SK-N-DZ (cell line): ENCODE data around the gene STAG2.
"Not testable (repeated sequence)": the region's sequence is repeated elsewhere in the genome, so short reads cannot be mapped to it uniquely, and the experiment has no call there.

Source experiments
- DNase-seq: peaks from one replicate; pipeline ENCODE4 v3.0.0-alpha.2; 2015; ENCODE audit warnings: low spot score

The STAG2 gene

DNA sequence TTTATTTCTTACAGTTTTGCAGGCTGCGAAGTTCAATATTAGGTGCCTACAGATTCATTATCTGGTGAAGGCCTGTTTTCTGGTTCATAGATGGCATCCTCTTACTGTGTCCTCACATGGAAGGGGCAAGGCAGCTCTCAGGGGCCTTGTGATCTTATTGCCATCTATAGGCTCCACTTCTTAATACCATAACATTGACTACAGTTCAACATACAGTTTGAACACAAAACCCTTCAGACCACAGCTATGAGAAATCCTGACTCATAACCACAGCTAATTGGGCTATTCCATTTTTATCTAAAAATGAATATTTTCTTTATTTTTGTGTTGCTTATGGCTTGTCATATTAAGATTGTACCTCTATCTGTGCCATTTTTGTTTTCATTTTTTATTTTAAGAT is 72.3 kb downstream of the STAG2 start:
- no peak for DNase-seq

DNA sequence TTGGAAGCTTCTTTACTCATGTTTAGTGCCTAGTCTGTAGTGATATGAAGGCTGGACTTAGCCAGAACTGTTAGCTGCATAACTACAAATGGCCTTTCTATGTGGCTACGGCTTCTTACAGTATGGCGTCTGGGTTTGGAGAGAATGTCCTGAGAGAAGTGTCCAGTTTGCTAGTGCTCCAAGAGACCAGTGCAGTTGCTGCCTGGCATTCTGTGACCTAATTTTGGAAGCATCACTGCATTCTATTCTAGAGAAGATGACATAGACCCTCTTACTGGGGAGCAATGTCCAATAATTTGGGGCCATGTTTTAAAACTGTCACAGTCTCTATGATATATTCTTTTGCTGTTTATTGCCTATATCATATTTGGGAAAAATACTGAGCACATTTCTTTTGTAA is 74.2 kb downstream of the STAG2 start:
- DNase-seq, result no peak

DNA sequence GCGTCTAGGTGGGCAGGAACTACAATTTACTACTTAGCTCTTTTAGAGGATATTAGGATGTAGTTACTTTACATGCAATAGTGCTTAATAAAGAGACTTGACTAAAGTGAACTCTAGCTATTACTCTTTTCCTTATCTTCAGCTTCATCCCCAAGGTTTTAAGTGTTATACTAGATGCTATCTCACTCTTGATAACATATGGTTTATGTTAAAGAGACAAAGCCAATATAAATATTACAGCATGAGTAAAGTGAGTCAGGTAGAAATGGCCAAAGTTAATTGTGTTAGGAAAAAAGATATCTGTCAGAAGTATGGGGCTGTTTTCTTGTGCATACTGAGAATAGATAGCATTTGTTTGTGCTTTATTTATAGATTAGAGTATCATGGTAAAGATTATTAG is 80.5 kb downstream of the STAG2 start:
- DNase-seq, result peak; percentile 11

DNA sequence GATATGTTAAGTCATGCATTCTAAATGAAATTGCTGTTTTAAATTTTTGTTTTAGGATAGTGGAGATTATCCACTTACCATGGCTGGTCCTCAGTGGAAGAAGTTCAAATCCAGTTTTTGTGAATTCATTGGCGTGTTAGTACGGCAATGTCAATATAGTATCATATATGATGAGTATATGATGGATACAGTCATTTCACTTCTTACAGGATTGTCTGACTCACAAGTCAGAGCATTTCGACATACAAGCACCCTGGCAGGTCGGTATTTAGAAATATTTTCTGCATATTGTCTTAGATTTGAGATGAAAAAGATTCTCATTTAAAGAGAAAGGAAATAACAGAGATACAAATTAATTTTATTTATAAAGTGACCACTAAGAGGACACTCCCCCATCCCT is 83.6 kb downstream of the STAG2 start:
- DNase-seq, result no peak

DNA sequence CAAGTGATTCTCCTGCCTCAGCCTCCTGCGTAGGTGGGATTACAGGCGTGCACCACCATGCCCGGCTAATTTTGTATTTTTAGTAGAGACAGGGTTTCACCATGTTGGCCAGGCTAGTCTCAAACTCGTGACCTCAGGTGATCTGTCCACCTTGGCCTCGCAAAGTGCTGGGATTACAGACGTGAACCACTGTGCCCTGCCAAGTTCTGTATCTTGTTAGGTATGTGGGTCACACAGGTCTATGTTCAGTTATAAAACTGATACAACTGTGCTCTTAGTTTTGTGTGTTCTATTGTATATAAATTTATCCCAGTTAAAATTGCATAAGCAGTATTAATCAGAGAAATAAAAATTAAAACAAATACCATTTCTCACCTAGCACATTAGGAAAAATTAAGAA is 122.9 kb downstream of the STAG2 start:
- DNase-seq, result not testable (repeated sequence)

DNA sequence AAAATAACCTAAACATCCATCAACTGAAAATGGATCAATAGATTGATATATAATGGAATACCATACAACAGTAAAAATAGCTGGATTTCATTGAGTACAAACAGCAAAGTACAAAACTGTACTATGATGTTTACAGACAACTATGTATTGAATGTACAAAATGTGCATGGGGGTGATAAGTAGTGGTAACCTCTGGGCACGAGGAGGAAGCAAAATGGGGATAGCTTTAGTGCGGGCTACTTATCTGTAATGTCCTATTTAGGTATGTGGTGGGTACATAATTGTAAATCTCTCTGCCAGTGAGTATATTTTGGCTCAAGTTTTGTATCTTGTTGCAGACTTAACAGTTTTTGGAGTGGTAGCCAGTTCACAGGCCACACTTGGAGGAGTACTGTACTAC is 123.6 kb downstream of the STAG2 start:
- no peak for DNase-seq

DNA sequence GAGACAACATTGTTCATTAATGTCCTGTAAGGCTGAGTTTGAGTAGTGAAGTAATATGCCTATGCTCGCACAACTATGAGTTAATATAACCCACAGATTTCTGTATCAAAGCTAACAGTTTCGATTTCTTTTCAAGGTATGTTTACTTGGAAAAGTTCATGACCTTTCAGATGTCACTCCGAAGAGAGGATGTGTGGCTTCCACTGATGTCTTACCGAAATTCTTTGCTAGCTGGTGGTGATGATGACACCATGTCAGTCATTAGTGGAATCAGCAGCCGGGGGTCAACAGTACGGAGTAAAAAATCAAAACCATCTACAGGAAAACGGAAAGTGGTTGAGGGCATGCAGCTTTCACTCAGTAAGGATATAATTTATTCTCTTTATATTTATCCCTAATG is 124.9 kb downstream of the STAG2 start:
- no peak for DNase-seq

DNA sequence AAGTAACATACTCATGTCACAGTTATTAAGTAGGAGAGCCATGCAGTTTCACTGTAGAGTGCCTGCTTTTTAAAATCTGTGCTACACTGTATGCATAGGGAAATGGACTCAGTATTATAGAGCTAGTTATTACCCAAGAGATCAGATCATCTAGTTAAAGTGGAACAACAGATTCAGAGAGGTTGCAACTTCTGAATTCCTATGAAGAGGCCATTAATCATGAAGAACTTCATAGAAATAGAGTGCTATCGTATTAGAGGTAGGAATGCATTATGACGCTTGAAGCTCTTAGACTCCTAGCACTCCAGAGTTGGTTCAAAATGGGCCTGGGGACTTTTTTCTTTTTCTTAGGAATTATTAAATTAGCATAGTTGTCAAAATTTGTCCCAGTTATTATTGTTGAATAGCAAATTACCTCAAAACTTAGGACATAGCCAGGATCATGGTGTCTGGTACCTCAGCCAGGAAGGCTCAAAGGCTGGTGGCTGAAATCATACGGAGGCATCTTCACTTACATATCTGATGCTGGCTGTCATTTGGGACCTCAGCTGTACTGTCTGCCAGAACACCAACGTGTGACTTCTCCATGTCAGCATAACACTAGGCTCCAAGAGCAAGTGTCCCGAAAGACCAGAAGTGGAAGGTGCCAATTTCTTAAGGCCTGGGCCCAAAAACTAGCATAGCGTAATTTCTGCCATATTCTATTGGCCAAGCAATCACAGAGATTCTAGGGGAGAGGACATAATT is 125.7 kb downstream of the STAG2 start:
- DNase-seq, result no peak

DNA sequence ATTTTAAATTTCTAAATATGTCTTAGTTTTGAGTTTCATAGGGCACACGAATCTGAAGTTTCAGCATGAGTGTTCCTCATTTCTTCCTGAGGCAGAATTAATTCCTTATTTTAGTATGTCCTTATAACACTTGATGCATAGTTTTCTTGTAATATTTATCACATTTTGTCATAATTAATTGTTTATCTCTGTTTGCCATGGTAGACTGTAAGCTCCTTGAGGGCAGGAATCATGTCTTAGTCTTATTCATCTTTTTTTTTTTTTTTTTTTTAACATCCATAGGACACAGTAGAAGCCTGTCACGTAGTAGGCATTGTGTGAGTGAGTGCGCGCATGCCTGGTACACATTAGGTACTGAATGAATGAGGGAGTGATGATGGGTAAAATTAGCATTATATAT is 131.7 kb downstream of the STAG2 start:
- DNase-seq, result no peak

DNA sequence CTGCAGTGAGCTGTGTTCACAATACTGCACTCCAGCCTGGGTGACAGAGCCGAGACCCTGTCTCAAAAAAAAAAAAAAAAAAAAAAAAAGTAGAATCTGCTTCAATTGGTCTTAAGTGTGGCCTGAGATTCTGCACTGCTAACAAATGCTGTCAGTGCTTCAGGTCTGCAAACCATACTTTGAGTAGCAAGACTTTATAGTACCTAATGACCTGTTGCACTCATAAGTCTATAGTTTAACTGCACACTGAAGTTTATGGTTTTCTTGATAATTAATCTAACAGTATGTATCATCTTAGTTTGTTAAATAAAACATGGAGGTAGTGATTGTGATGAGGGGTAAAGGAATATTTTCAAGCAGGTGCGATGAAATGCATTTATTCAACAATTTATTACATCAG is 135.6 kb downstream of the STAG2 start:
- no peak for DNase-seq

DNA sequence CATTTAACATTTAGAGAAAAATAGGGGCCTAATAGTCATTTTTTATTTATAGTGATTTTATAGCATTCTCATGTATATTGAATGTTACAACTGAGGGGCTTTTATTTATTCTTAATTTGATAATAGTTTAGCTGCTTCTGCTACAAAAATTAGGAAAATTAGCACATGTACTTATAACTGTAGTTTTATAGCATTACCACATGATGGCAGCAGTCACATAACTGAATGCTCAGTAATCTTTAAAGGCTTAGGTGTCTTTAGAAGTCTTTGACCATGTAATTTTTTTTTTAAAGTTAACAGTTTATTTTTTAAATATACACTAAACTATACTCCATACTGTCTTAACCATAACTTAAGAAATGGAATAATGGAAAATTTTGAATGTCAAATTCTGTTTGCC is 136.6 kb downstream of the STAG2 start:
- peak; percentile 3 for DNase-seq

DNA sequence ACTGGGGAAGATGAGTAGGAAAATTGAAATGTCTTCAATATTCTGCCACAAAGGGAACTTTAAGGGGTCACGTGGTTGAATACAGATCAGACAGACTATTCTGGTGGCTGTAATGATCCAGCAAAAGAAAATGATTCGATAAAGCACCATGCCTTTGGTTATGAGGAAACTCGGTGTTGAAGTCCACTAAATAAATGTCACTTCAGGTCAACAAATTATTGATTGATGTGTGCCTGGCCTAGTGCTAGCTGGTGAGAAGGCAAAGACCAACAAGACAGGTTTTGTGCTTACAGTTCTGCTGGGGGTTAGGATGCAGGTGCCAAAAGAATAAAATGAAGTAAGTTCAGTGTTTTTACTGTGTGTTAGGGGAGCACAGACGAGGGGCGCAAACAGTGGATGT is 142.5 kb downstream of the STAG2 start:
- no peak for DNase-seq

DNA sequence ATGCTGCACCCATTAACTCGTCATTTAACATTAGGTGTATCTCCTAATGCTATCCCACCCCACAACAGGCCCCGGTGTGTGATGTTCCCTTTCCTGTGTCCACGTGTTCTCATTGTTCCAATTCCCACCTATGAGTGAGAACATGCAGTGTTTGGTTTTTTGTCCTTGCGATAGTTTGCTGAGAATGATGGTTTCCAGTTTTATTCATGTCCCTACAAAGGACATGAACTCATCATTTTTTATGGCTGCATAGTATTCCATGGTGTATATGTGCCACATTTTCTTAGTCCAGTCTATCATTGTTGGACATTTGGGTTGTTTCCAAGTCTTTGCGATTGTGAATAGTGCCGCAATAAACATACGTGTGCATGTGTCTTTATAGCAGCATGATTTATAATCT is 143.0 kb downstream of the STAG2 start:
- not testable (repeated sequence) for DNase-seq

DNA sequence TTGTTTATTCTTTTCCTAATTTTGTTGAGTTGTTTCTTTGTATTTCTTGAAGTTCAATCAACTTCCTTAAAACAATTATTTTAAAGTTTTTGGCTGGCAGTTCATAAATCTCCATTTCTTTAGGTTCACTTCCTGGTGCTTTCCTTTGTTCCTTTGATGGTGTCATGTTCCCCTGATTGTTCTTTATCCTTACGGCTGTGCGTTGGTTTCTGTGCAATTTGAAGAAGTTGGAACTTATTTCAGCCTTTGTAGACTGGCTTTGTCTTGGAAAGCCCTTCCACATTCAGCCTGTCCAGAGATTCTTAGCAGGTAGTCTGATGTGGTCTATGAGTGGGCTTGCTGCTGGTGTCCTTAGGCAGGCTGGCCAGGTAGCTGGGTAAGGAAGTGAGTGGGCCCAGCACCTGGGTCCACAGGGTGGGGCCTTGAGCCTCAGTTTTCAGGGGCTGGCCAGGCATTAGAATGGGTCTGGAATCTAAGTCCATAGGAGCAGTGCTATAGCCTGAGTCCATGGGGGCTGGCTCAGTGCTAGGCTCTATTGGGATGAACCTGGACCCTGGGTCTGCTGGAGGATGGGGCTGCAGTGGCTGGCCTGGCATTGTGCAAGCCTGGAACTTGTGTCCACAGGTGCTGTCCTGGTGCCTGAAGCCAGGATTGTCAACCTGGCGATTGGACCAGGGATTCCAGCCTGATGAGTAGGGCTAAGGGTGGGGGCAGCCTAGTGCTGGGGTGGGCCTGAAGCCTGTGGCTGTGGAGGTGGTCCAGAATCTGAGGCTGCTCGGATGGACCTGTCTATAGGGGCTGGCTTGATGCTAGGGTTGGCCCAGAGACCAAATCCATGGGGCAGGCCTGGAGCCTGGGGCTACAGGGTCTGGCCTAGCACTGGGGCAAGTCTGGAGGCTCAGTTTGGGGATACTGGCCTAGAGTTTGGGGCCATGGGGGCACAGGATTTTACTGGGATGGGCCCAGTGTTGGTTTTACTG is 152.4 kb downstream of the STAG2 start:
- no peak for DNase-seq

DNA sequence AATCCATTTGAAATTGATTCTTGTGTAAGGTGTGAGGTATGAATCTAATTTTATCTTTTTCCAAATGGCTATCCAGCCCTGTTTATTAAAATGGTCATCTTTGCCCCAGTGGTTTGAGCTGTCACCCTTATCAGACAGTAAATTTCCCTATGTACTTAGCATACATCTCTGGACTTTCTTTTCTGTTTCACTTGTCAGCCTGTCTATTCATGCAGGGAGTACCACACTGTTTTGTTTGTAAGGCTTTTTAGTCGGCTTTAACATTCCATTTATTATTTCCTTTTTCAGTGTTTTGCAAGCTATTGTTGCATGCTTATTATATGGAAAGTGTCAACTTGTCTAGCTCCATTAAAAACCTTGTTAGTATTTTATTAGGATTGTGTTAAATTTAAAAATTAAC is 155.8 kb downstream of the STAG2 start:
- DNase-seq, result no peak

DNA sequence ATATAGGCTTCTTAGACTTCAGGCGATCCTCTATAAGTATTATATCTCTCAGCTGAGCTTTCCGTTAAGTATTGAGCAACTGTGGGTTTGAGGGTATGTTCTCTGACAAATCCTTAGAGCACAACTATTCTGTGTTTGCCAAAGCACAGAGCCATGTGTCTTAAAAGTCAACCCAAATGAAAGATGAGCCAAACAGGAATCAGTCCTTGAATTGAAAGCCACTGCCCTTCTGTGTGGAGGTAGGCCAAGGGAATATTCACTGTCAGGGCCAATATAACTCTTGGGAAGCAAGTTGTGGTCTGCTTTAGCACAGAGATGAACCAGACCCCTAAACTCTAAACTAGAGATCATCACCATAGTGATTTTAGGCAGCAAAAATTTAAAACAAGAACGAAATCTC is 164.0 kb downstream of the STAG2 start:
- no peak for DNase-seq

DNA sequence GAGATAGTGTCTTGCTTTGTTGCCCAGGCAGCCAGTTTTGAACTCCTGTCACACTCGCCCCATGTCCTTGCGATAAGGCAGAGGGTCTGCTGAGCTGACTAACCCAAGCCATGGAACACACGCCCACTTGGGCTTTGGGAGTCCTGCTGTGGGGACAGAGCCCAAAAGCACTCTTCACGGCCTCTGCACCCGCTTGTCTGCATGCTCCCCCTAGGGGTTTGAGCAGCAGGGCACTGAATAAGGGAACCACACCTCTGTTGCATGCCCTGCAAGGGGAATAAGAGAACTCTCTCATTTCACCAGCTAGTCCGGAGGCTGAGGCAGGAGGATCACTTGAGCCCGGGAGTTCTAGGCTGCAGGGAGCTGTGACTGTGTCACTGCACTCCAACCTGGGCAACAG is 166.0 kb downstream of the STAG2 start:
- peak; percentile 1 for DNase-seq

DNA sequence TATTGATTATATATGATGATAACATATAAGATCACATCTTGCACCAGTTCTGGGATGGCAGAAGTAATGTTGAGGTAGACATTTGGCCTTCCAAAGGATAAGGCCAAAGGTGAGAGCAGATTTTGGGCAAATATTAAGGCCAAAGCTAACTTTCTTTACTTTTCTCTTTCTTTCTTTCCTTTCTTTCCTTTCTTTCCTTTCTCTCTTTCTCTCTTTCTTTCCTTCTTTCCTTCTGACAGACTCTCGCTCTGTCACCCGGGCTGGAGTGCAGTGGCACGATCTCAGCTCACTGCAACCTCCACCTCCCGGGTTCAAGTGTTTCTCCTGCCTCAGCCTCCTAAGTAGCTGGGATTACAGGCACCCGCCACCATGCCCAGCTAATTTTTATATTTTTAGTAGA is 170.9 kb downstream of the STAG2 start:
- DNase-seq, result not testable (repeated sequence)

DNA sequence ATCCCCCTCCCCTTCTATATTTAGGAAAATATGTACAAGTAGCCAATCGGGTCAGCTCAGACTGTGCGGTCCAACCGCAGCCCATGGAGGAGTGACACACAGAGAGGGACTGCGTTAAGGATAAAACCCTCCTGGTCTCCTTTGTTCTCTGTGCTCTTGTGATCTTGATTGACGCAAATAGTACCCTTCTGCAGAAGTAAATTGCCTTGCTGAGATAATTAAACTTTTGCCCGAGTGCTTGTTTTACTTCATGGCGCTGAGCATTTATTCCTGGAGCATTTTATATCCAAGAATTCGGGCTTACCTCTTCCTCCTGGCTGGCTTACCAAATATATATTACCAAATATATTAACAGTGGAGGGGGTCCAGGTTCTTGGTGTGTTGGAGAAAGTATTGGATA is 184.2 kb downstream of the STAG2 start:
- DNase-seq, result no peak

DNA sequence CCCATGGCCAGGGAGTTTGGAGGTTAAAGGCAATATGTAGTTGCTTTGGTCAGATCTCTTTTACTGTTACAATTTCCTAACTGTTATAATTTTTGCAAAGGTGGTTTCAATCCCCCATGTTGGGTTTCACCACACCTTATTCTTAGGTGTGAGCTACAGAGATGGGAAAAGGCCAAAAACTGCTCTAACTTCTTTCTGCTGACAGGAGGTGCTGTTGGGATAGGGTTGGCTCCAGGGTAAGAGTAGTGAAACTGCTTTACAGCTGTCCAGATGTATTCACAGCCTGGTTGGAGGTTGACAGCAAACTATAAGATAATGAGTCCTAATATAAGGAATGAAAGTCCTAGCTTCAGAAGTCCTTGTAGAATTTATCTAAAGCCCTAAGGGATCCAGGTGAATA is 189.7 kb downstream of the STAG2 start:
- no peak for DNase-seq
